ENCODE results near the gene FRY. TPM values are rescaled to one million over a fixed set of nuclear protein-coding genes. Genes with fewer than 3 reads are reported as not detected.
A peak's percentile ranks its signal among the peaks of the same experiment; 100 is the strongest.

The FRY gene
- total RNA-seq, 1 experiment from 2014 or later: 2.5 TPM

DNA sequence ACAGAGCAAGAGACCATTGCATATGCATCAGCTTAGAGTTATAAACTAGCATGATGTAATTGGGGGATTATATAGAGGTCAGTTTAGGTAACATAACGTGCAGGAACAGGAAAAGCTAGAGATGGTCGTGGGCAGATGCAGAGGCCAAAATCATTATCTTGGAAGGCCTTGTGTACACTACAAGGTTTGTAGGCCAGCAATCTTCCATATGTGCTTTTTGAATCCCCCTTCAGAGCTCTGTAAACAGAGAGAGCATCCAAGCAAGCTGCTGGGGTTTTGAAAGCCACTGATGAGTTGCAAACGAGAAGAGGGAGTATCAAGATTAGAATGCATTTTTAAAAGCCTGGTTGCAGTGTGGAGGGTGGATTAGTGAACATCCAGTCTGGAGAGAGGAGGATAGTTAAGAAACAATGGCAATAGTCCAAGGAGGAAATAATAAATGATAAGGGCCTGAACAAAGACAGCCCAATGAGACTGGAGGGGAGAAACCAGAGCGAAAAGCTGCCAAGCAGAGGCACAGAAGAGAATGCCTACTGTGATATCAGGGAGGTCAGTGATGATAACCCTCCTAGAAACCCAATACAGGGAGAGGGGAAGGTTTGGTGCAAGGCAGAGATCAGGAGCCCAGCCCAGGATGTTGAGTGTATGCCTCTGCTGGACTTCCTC is 174.0 kb downstream of the FRY start:
- no peak for DNase-seq (ENCODE audit: low read depth in 1 of 2, low spot score in 2 of 2)

DNA sequence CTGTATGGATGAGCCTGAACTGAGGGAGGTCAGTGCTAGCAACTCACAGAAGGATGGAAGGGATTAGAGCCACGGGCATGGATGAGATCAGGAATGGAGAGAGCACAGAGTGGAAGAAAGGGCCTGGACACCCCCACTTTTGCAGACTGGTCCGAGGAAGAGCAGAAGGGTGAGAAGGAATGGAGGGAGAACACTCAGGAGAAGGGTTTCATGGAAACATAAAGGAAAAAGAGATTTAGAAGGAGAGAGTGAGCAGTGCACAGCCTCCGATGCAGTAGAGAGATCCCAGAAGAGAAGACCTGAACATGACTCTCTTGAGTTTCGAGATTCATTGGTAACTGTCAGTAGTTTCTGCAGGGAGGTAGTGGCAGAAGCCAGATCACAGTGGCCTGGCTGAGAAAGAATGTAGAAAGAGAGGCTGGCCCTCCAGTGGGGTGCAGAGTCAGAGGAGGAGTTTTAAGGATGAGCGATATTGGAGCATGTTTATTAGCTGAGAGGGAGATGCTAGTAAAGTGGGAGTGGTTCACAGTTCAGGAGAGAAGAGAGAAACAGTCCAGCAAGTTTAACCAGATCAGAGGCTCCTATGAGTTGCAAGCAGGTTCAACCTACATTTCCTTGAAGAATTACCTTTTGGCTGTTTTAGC is 174.6 kb downstream of the FRY start:
- Histone ChIP-seq H3K4me1 (replicated peaks) (peaks cover 4% of the 10 kb centered on the region), H3K27me3 (replicated peaks) (no peaks in the 10 kb centered on the region), H3K4me3 (no peak overlapping the region), H3K36me3 (no peaks in the 10 kb centered on the region), H3K27ac (no peak overlapping the region), H3K9me3 (replicated peaks) (no peaks in the 10 kb centered on the region)
- DNase-seq (ENCODE audit: low read depth in 1 of 2, low spot score in 2 of 2): no peak

More for the DNA sequence above, 174.0 kb downstream of the FRY start:
- H3K27ac ChIP-seq: no peak overlapping the region
- no peaks in the 10 kb centered on the region for H3K9me3 ChIP-seq (replicated peaks)
- H3K4me3 ChIP-seq: no peak overlapping the region
- H3K36me3 ChIP-seq: no peaks in the 10 kb centered on the region
- no peaks in the 10 kb centered on the region for H3K4me1 ChIP-seq (replicated peaks)
- no peaks in the 10 kb centered on the region for H3K27me3 ChIP-seq (replicated peaks)

DNA sequence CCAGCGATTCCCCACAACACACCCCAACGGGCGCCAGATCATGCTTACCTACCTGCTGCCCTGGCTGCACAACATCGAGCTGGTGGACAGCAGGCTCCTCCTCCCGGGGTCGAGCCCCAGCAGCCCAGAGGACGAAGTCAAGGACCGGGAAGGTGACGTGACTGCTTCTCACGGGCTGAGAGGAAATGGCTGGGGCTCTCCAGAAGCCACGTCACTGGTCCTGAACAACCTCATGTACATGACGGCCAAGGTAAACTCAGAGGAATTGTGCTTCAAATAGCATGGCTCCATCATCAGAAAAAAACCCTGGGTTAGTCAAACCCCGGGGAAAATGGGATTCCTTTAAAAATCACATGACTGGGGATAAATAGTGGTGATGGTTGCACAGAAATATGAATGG is 177.3 kb downstream of the FRY start:
- Histone ChIP-seq H3K9me3 (replicated peaks) (no peaks in the 10 kb centered on the region), H3K4me3 (no peak overlapping the region), H3K36me3 (no peaks in the 10 kb centered on the region), H3K27ac (no peak overlapping the region), H3K4me1 (replicated peaks) (peaks cover 27% of the 10 kb centered on the region), H3K27me3 (replicated peaks) (no peaks in the 10 kb centered on the region)
- no peak for DNase-seq (ENCODE audit: low read depth in 1 of 2, low spot score in 2 of 2)

GRCh38 chr13:32209652-32210051 is 178.1 kb downstream of the FRY start:
- no peak for DNase-seq (ENCODE audit: low read depth in 1 of 2, low spot score in 2 of 2)
- Histone ChIP-seq H3K27me3 (replicated peaks) (no peaks in the 10 kb centered on the region), H3K4me3 (no peak overlapping the region), H3K9me3 (replicated peaks) (no peaks in the 10 kb centered on the region), H3K4me1 (replicated peaks) (peaks cover 27% of the 10 kb centered on the region), H3K36me3 (no peaks in the 10 kb centered on the region), H3K27ac (no peak overlapping the region)

GRCh38 chr13:32210101-32210500 is 178.5 kb downstream of the FRY start:
- no peaks in the 10 kb centered on the region for H3K27me3 ChIP-seq (replicated peaks)
- H3K9me3 ChIP-seq (replicated peaks): no peaks in the 10 kb centered on the region
- no peak overlapping the region for H3K4me3 ChIP-seq
- no peak for DNase-seq (ENCODE audit: low read depth in 1 of 2, low spot score in 2 of 2)
- H3K4me1 ChIP-seq (replicated peaks): peaks cover 27% of the 10 kb centered on the region
- H3K27ac ChIP-seq: no peak overlapping the region
- no peaks in the 10 kb centered on the region for H3K36me3 ChIP-seq

- Histone ChIP-seq H3K4me1 (replicated peaks) (peaks cover 27% of the 10 kb centered on the region), H3K27me3 (replicated peaks) (no peaks in the 10 kb centered on the region), H3K4me3 (no peak overlapping the region), H3K9me3 (replicated peaks) (no peaks in the 10 kb centered on the region), H3K36me3 (no peaks in the 10 kb centered on the region), H3K27ac (peak overlapping the region; percentile 71)
- peak in 1 of 2 experiments; percentile 72 for DNase-seq (ENCODE audit: low read depth in 1 of 2, low spot score in 2 of 2)
Observed at GRCh38 chr13:32211813-32212212, 180.2 kb downstream of the FRY start.

DNA sequence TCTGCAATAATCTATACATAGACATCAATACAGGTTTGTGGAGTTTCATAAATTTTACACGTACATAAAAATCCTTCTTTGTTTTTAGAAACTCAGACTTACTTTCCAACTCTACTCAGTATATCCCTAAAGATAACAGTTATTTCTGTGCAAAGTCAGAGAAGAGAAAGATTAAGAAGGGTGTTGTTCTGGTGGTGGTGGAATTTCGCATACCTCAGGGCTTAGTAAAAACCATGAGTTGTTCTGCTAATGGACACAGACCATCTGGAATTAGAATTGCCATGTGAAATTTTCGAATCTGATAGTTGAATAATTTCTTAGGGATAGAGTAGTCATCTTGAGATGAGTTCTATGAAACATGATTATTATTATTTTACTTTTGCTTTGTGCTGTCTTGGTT is 180.8 kb downstream of the FRY start:
- H3K27me3 ChIP-seq (replicated peaks): no peaks in the 10 kb centered on the region
- H3K9me3 ChIP-seq (replicated peaks): no peaks in the 10 kb centered on the region
- H3K27ac ChIP-seq: peak overlapping the region; percentile 71
- DNase-seq (ENCODE audit: low read depth in 1 of 2, low spot score in 2 of 2): peak in 1 of 2 experiments; percentile 47
- peaks cover 27% of the 10 kb centered on the region for H3K4me1 ChIP-seq (replicated peaks)
- H3K36me3 ChIP-seq: no peaks in the 10 kb centered on the region
- H3K4me3 ChIP-seq: no peak overlapping the region

GRCh38 chr13:32213626-32214025 is 182.1 kb downstream of the FRY start:
- H3K27me3 ChIP-seq (replicated peaks): no peaks in the 10 kb centered on the region
- H3K9me3 ChIP-seq (replicated peaks): no peaks in the 10 kb centered on the region
- H3K27ac ChIP-seq: peak overlapping the region; percentile 71; the same call in 1 of the 2 replicates
- DNase-seq (ENCODE audit: low read depth in 1 of 2, low spot score in 2 of 2): no peak
- H3K36me3 ChIP-seq: no peaks in the 10 kb centered on the region
- peaks cover 27% of the 10 kb centered on the region for H3K4me1 ChIP-seq (replicated peaks)
- H3K4me3 ChIP-seq: no peak overlapping the region

GRCh38 chr13:32214071-32214470 is 182.5 kb downstream of the FRY start:
- H3K9me3 ChIP-seq (replicated peaks): no peaks in the 10 kb centered on the region
- H3K27me3 ChIP-seq (replicated peaks): no peaks in the 10 kb centered on the region
- DNase-seq (ENCODE audit: low read depth in 1 of 2, low spot score in 2 of 2): no peak
- no peaks in the 10 kb centered on the region for H3K36me3 ChIP-seq
- H3K4me1 ChIP-seq (replicated peaks): peaks cover 27% of the 10 kb centered on the region
- H3K27ac ChIP-seq: no peak overlapping the region
- H3K4me3 ChIP-seq: no peak overlapping the region

DNA sequence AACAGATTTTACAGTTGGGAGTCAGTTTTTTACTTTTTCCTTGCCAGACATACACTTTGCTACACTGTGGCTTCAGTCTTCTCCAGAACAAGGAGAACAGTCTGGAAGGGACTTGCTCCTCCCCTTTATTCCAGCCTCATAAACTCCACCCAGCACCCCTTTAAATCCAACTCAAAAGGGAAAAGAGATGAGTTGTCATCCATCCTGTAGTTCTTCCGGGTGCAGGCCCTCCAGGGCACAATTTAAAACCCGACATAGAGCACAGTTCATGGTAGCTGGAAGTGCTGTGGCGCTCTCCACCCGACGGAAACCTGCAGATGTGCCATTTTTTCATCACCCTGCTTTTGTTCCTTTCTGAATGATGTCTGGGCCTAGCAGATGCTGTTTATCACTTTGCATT is 184.7 kb downstream of the FRY start:
- Histone ChIP-seq H3K27me3 (replicated peaks) (no peaks in the 10 kb centered on the region), H3K27ac (no peak overlapping the region), H3K9me3 (replicated peaks) (no peaks in the 10 kb centered on the region), H3K36me3 (no peaks in the 10 kb centered on the region), H3K4me3 (no peak overlapping the region), H3K4me1 (replicated peaks) (peaks cover 22% of the 10 kb centered on the region)
- DNase-seq (ENCODE audit: low read depth in 1 of 2, low spot score in 2 of 2): no peak

DNA sequence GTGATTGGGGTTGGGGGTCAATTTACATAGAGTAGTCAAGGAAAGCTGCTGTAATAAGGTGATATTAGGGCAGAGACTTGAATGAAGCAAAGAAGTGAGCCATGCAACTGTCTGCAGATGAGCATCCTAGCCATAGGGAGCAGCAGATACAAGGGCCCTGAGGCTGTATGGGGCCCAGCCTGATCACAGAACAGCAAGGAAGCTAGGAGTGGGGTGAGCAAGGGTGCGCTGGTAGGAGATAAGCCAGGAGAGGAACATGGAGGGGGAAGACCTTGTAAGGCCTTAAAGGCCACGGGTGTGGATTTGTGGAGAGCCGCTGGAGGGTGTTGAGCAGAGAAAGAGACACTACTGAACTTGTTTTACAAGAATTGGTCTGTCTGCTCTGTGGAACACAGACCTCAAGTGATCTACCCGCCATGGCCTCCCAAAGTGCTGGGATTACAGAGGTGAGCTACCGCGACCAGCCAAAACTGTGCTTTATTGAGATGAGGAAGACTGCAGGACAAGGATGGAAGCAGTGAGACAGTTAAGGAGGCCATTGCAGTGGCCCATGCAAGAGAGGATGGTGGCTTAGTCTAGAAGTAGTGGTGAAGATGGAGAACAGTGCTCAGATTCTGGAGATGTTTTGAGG is 190.6 kb downstream of the FRY start:
- no peak for DNase-seq (ENCODE audit: low read depth in 1 of 2, low spot score in 2 of 2)
- H3K36me3 ChIP-seq: peaks cover 4% of the 10 kb centered on the region
- H3K4me3 ChIP-seq: no peak overlapping the region
- no peaks in the 10 kb centered on the region for H3K27me3 ChIP-seq (replicated peaks)
- peaks cover 25% of the 10 kb centered on the region for H3K4me1 ChIP-seq (replicated peaks)
- no peak overlapping the region for H3K27ac ChIP-seq
- H3K9me3 ChIP-seq (replicated peaks): no peaks in the 10 kb centered on the region

DNA sequence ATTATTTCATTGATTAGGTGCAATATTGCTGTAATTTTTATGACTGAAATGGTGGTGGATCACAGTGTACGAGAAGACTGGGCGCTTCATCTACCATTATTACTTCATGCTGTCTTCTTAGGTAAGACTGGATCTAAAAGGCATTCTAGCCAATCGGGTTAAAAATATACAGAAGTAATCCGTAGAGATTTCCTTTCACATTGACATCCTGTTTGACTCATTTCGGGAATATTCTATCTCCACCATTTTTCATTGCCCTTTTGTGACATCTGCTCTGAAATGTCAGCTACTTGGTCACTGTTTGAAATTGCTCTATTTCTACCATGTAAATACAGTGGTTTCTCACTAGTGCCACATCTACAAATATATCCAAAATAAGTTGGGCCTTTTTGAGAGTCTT is 193.3 kb downstream of the FRY start:
- peaks cover 25% of the 10 kb centered on the region for H3K4me1 ChIP-seq (replicated peaks)
- peaks cover 4% of the 10 kb centered on the region for H3K36me3 ChIP-seq
- H3K4me3 ChIP-seq: no peak overlapping the region
- no peaks in the 10 kb centered on the region for H3K9me3 ChIP-seq (replicated peaks)
- DNase-seq (ENCODE audit: low read depth in 1 of 2, low spot score in 2 of 2): no peak
- H3K27ac ChIP-seq: peak overlapping the region; percentile 99
- H3K27me3 ChIP-seq (replicated peaks): no peaks in the 10 kb centered on the region

DNA sequence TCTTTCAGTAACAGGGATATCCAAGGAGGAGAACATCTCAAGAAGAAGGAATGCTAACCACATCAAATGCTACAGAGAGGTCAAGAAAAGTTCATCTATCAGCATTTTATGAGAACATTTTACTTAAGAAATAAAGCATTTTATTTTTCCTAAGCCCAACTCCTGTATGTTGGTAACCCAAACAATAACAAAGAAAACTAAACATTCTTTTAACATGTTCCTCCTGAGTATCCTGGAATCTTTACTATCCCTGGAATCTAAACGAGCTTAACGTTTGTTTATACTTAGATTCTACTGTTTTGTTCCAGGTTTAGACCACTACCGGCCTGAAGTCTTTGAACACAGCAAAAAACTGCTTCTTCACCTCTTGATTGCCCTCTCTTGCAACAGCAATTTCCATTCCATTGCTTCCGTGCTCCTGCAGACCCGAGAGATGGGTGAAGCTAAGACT is 193.9 kb downstream of the FRY start:
- Histone ChIP-seq H3K9me3 (replicated peaks) (no peaks in the 10 kb centered on the region), H3K27ac (peak overlapping the region; percentile 99), H3K4me3 (no peak overlapping the region), H3K4me1 (replicated peaks) (peaks cover 25% of the 10 kb centered on the region), H3K27me3 (replicated peaks) (no peaks in the 10 kb centered on the region), H3K36me3 (peaks cover 4% of the 10 kb centered on the region)
- DNase-seq (ENCODE audit: low read depth in 1 of 2, low spot score in 2 of 2): peak; percentile 53 to 86

DNA sequence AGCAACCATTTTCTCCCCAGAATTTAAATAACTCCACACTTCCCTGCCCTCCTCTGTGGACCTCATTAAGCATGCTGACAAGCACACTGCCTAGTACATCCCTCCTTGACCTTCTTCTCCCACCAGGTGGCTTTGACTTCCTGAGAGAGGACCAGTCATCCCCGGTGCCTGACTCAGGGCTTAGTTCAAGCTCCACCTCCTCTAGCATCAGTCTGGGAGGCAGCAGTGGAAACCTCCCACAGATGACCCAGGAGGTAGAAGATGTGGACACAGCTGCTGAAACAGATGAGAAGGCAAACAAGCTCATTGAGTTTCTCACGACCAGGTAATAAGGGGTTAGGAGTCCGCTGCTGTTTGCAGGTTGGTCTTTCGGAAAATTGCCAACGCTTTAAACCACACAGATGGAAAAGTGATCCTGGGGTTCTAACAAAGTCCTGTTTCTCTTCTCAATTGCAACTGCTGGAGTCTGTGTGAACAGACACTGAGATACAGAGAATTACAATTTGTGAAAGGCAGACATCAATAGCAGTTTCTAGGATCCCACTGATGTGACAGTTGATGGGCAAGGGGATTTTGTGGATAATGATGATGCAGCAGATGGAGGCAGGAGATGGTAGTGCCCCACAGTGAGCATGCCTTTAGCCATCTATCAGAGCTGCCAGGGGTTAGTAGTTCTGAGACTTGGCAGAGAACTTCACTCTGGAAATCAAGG is 196.9 kb downstream of the FRY start:
- DNase-seq (ENCODE audit: low read depth in 1 of 2, low spot score in 2 of 2): no peak
- peaks cover 4% of the 10 kb centered on the region for H3K36me3 ChIP-seq

More for the DNA sequence above, 196.9 kb downstream of the FRY start:
- Histone ChIP-seq H3K27me3 (replicated peaks) (no peaks in the 10 kb centered on the region), H3K4me3 (no peak overlapping the region), H3K9me3 (replicated peaks) (no peaks in the 10 kb centered on the region), H3K4me1 (replicated peaks) (peaks cover 25% of the 10 kb centered on the region), H3K27ac (no peak overlapping the region)

Data from SJSA1 (cell line).